ENCODE measurements around the gene TP53BP2. TPM values are rescaled to one million over a fixed set of nuclear protein-coding genes. Genes with fewer than 3 reads are reported as not detected.

TP53BP2 gene
- total RNA-seq, 1 donor from 2014 or later, result 52.9 TPM

- ChIA-PET CTCF (no interaction called here), POLR2A (no interaction called here)
- DNase-seq (no peak), ATAC-seq (ENCODE audit: low read depth) (no peak)
- H3K4me1 Mint-ChIP-seq, result no peaks in the 10 kb centered on the region
- no peak overlapping the region for H3K4me3 Mint-ChIP-seq
- intact Hi-C loops (cut with micrococcal nuclease), result no loop called here
- H3K9me3 Mint-ChIP-seq, result no peaks in the 10 kb centered on the region
- no peaks in the 10 kb centered on the region for H3K36me3 Mint-ChIP-seq (ENCODE audit: low read depth)
- no peak for TF ChIP-seq CTCF (IDR thresholded peaks at IDR 0.05)
- H3K27ac Mint-ChIP-seq, result no peak overlapping the region
- H3K27me3 Mint-ChIP-seq, result peaks cover 5% of the 10 kb centered on the region
These were observed 14.4 kb upstream of the TP53BP2 start for GRCh38 chr1:223860051-223860622.

GRCh38 chr1:223859058-223859457, 13.3 kb upstream of the TP53BP2 start:
- intact Hi-C loops (cut with micrococcal nuclease), result no loop called here
- H3K27me3 Mint-ChIP-seq, result peaks cover 5% of the 10 kb centered on the region
- ATAC-seq (ENCODE audit: low read depth) (no peak), DNase-seq (no peak)
- CTCF ChIA-PET, result no interaction called here
- no peak for TF ChIP-seq CTCF (IDR thresholded peaks at IDR 0.05)
- H3K4me3 Mint-ChIP-seq, result no peak overlapping the region
- POLR2A ChIA-PET, result no interaction called here
- H3K4me1 Mint-ChIP-seq, result no peaks in the 10 kb centered on the region
- no peak overlapping the region for H3K27ac Mint-ChIP-seq
- no peaks in the 10 kb centered on the region for H3K36me3 Mint-ChIP-seq (ENCODE audit: low read depth)
- no peaks in the 10 kb centered on the region for H3K9me3 Mint-ChIP-seq

- H3K9me3 Mint-ChIP-seq, result no peaks in the 10 kb centered on the region
- H3K36me3 Mint-ChIP-seq (ENCODE audit: low read depth), result no peaks in the 10 kb centered on the region
- no peak overlapping the region for H3K27ac Mint-ChIP-seq
- no peak overlapping the region for H3K4me3 Mint-ChIP-seq
- H3K4me1 Mint-ChIP-seq, result no peaks in the 10 kb centered on the region
- POLR2A ChIA-PET, result no interaction called here
- TF ChIP-seq CTCF (IDR thresholded peaks at IDR 0.05), result no peak
- H3K27me3 Mint-ChIP-seq, result peaks cover 3% of the 10 kb centered on the region
- no peak for DNase-seq
- CTCF ChIA-PET, result no interaction called here
- intact Hi-C loops (cut with micrococcal nuclease), result no loop called here
- ATAC-seq (ENCODE audit: low read depth), result no peak
These were observed 10.6 kb upstream of the TP53BP2 start for GRCh38 chr1:223856386-223856785.

GRCh38 chr1:223853748-223854147, 8.0 kb upstream of the TP53BP2 start:
- H3K27ac Mint-ChIP-seq, result no peak overlapping the region
- ATAC-seq (ENCODE audit: low read depth), result no peak
- no peaks in the 10 kb centered on the region for H3K36me3 Mint-ChIP-seq (ENCODE audit: low read depth)
- intact Hi-C loops (cut with micrococcal nuclease), result no loop called here
- ChIA-PET POLR2A (no interaction called here), CTCF (no interaction called here)
- TF ChIP-seq CTCF (IDR thresholded peaks at IDR 0.05), result no peak
- H3K4me3 Mint-ChIP-seq, result no peak overlapping the region
- peaks cover 4% of the 10 kb centered on the region for H3K4me1 Mint-ChIP-seq
- H3K27me3 Mint-ChIP-seq, result no peaks in the 10 kb centered on the region
- no peak for DNase-seq
- H3K9me3 Mint-ChIP-seq, result no peaks in the 10 kb centered on the region

- Mint-ChIP-seq H3K36me3 (ENCODE audit: low read depth) (no peaks in the 10 kb centered on the region), H3K27me3 (no peaks in the 10 kb centered on the region), H3K9me3 (no peaks in the 10 kb centered on the region), H3K27ac (no peak overlapping the region), H3K4me1 (peaks cover 4% of the 10 kb centered on the region), H3K4me3 (no peak overlapping the region)
- TF ChIP-seq CTCF (IDR thresholded peaks at IDR 0.05), result no peak
- ChIA-PET POLR2A (no interaction called here), CTCF (no interaction called here)
- DNase-seq (no peak), ATAC-seq (ENCODE audit: low read depth) (no peak)
- intact Hi-C loops (cut with micrococcal nuclease), result no loop called here
These were observed 7.5 kb upstream of the TP53BP2 start for GRCh38 chr1:223853275-223853674.
